ENCODE measurements around the gene HNRNPA3.
"Not testable (repeated sequence)": the region's sequence is repeated elsewhere in the genome, so short reads cannot be mapped to it uniquely, and the experiment has no call there.

Gene HNRNPA3

GRCh38 chr2:177232098-177232704, 19.6 kb downstream of the HNRNPA3 start:
- no peak for DNase-seq (ENCODE audit: low read depth in 3 of 3)

- no peak for DNase-seq (ENCODE audit: low read depth in 3 of 3)
Observed at GRCh38 chr2:177234267-177234666, 21.7 kb downstream of the HNRNPA3 start.

DNA sequence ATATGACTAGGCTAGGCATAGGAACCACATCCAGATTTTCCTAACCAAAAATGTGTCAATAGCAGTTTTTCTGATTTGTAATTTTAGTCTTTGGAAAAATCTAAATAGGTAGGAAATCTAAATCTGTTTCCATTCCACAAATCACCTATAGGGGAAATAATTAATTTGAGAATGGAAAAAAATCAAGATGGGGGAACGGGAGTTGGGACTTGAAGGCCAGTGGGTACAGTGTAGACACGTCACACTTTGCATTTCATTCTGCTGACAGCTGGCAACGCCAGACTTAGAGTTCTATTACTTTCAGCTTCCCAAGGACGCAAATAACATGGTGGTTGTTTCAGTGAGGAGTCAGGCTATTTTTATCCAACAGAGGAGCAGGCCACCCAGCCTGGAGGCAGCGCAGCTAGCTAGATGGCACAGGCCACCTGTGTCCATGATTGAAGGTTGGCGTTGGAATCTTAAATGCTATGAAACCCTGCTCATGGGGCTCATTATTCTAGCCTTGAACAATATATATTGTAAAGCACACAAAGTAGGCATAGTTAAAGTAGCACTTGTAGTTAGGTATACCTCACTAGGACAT, 23.4 kb downstream of the HNRNPA3 start:
- no peak for DNase-seq (ENCODE audit: low read depth in 3 of 3)

DNA sequence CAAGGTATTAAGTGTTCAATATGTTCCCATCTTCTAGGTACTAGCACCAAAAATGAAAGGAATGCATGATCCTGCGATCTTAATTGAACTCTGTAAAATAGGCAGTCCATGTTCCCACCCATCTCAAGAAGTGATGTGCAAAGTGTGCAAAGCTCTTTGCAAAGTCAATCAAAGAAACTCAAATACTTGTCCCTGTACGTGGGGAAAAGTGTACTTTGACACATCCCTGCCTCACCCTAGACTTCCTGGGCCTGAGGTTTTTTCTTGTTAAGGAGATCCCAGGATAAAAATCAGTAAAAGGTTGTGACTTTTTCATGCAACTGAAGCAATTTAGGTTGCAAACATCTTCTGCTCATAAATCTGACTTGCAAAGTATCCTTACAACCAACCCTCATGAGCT, 25.3 kb downstream of the HNRNPA3 start:
- DNase-seq (ENCODE audit: low read depth in 3 of 3): no peak

DNA sequence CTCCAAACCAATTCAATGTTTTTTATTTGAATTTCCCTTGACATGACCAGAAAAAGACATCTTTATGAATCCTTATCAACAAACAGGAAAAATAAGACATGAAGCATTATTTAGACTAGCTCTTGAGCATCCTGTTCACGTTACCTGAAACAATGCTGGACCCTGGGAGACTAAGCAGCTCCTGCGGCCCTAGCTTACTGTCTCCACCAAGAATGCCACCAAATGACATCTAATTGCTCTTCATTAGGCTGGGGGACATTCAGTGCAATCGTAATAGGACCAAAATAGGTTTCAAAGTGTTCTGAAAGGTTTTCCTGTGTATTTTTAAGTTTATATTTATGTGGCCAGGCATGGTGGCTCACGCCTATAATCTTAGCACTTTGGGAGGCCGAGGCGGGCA, 26.5 kb downstream of the HNRNPA3 start:
- DNase-seq (ENCODE audit: low read depth in 3 of 3): no peak

- no peak for DNase-seq (ENCODE audit: low read depth in 3 of 3)
Observed at GRCh38 chr2:177239932-177240630, 27.5 kb downstream of the HNRNPA3 start.

DNA sequence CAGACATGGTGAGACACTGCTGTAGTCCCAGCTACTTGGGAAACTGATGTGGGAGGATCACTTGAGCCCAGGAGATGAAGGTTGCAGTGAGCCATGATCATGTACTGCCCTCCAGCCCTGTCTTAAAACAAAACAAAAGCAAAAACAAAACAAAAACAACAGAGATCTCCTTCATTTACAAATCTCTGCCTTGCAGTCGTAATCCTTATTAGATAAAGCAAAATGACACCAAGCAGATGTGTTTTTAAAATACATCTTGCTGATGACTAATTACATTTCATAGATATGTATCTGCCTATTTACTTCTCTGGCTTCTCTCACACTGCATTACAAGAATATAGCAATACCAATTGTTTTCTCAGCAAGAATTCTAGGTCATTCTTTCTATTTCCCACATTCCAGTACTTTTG, 29.1 kb downstream of the HNRNPA3 start:
- no peak for DNase-seq (ENCODE audit: low read depth in 3 of 3)

DNA sequence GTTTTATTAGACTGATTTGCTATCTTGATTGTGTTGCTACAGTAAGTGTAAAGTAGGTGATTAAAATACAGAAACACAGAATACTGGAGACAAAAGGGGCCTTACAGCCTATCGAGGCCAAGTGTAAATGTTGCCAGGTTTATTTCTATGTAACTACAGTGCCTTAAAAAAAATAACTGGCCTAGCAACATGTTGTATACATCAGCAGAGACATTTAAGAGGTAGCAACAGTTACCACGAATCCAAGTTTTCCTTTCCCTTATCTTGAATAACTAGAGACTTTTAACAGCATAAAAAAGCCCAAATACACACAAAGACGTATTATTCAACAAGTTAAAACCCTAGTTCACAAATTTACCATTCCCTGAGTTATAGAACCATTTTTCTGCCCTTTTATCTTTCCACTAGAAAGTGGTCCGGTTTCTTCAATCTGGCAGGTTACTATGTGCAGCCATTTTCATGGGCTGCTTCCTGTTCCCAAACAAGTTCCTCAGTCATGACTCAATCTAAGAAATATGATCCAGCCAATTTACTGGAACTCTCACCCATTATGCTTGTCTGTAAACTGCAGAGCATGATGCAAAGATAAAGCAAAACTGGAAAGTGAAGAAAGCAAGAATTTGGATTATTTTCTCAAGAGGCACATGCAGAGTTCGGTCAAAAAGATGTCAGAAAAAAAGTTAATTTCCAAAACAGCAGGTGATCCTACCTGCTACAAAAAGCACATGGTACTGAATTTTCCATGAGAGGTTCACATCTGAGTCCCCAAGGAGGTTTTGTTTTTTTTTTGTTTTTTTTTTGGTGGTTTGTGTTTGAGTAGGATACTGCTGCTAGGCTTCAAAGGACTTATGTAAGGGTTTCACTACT, 29.8 kb downstream of the HNRNPA3 start:
- DNase-seq (ENCODE audit: low read depth in 3 of 3): no peak

GRCh38 chr2:177243073-177243472, 30.5 kb downstream of the HNRNPA3 start:
- DNase-seq (ENCODE audit: low read depth in 3 of 3): no peak

GRCh38 chr2:177243476-177243875, 30.9 kb downstream of the HNRNPA3 start:
- no peak for DNase-seq (ENCODE audit: low read depth in 3 of 3)

- no peak for DNase-seq (ENCODE audit: low read depth in 3 of 3)
Observed at GRCh38 chr2:177244244-177244771, 31.7 kb downstream of the HNRNPA3 start.

DNA sequence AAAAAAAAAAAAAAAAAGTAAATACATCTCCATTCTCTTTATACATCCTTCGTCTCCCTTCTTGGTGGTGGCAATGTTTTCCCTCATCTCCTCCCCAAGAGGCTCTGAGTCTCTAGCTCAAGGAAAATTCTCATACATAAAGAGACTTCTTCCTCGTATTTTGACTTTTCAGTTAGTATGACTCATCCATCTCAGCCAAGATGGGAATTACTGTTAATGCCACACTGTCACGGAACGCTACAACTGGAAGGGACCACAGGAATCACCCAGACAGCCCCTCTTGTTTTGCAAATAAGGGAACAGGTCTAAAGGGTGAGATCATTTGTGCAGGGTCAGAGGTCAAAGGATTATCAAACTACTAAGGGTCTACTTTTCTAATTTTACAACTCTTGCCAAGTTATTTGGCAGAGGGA, 32.4 kb downstream of the HNRNPA3 start:
- no peak for DNase-seq (ENCODE audit: low read depth in 3 of 3)

DNA sequence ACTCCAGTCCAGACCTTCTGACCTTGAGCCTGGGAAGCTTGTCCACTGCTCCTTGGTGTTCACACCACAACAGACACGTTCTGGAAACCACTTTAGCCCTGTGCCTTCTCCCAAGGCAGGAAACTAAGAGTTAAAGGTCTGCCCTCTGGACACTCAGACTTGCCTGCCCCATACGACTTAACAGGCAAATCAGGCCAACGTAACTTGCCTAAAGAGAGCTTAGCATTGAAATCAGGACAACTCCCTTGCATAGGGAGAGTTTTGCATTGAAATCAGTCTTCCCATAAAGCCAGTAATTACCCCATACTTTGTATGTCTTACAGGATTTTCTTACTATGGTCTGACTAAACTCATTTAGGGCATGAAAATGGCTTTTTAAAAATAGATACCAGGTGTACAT, 33.4 kb downstream of the HNRNPA3 start:
- no peak for DNase-seq (ENCODE audit: low read depth in 3 of 3)

GRCh38 chr2:177246523-177247030, 34.0 kb downstream of the HNRNPA3 start:
- not testable (repeated sequence) for DNase-seq (ENCODE audit: low read depth in 3 of 3)

DNA sequence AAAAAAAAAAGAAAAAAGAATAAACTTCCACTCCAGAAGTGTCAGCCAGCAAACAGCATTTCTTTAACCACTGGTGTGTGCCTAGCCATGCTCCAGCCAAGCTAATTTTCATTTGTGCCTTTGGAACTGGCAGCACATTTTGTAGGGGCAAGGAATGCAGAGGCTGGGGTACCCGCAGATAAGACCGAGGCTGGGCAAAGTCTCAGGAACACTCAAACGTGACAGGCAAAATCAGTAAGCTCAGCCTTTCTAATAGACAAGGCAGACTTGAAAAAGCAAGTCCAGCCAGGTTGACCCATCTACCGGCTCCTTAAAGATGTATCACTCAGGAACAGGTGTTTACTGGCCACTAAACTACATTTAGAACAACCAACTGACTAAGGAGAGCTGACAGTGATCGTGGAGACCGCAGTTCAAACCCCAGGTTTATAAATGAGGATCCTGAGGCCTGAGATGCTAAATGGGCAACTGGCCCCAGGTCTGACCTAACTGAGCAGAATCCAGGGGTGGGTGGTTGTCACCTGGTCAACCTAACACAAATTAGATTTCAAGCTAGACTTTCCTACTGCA, 35.2 kb downstream of the HNRNPA3 start:
- DNase-seq (ENCODE audit: low read depth in 3 of 3): no peak

GRCh38 chr2:177249038-177249437, 36.4 kb downstream of the HNRNPA3 start:
- DNase-seq (ENCODE audit: low read depth in 3 of 3): no peak

- DNase-seq (ENCODE audit: low read depth in 3 of 3): no peak
Observed at GRCh38 chr2:177250461-177250860, 37.9 kb downstream of the HNRNPA3 start.

DNA sequence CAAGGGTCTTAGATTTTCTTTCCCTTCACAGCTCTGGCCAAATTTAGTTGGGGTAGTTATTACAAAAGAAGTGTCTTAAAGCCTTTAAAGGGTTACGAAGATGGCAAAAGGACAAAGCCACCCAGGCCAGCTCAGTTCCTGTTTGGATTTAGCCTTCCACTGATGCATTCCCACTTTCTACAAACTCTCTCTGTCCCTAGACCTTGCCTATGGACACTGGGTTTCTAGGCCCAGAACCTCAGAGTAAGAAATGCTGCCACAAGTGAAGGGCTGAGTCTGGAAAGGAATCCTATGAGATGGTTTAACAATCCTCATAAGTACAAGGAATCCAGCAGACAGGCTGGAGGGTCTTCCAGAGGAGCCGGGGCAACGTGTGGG, 38.6 kb downstream of the HNRNPA3 start:
- no peak for DNase-seq (ENCODE audit: low read depth in 3 of 3)

- no peak for DNase-seq (ENCODE audit: low read depth in 3 of 3)
Observed at GRCh38 chr2:177252808-177253531, 40.4 kb downstream of the HNRNPA3 start.

GRCh38 chr2:177253704-177254103, 41.1 kb downstream of the HNRNPA3 start:
- no peak for DNase-seq (ENCODE audit: low read depth in 3 of 3)
